ENCODE measurements around the gene AMBRA1. TPM values are rescaled to one million over a fixed set of nuclear protein-coding genes. Genes with fewer than 3 reads are reported as not detected.

The AMBRA1 gene
- total and polyA plus RNA-seq, 8 donors, result 6.8 to 18.7 (median 11.1) TPM

- peak; percentile 42 to 81 (median 74) for ATAC-seq
- TF ChIP-seq CTCF (IDR thresholded peaks at IDR 0.05), result peak; percentile 54 to 76 (median 64)
- Histone ChIP-seq H3K4me3 (no peak overlapping the region), H3K4me1 (peaks cover 0 to 12% (median 4%) of the 10 kb centered on the region in 3 donors), H3K27me3 (no peaks in the 10 kb centered on the region), H3K27ac (no peak overlapping the region), H3K9me3 (no peaks in the 10 kb centered on the region), H3K36me3 (peaks cover 0 to 2% (median 0%) of the 10 kb centered on the region in 3 donors)
- DNase-seq, result peak in 4 of 6 donors; percentile 38 to 63 (median 49)
- intact Hi-C loops (cut with DNase I), result no loop called here
- WGBS, 2 donors, result 55% methylated on average over 5 of the region's 5 CpGs
- no peak for FAIRE-seq
These were observed 56.1 kb downstream of the AMBRA1 start for GRCh38 chr11:46537537-46538295.

GRCh38 chr11:46537121-46537520, 56.7 kb downstream of the AMBRA1 start:
- intact Hi-C loops (cut with DNase I), result no loop called here
- Histone ChIP-seq H3K9me3 (no peaks in the 10 kb centered on the region), H3K36me3 (no peaks in the 10 kb centered on the region), H3K27ac (no peak overlapping the region), H3K4me1 (peaks cover 0 to 6% (median under 1%) of the 10 kb centered on the region in 3 donors), H3K4me3 (no peak overlapping the region), H3K27me3 (no peaks in the 10 kb centered on the region)
- TF ChIP-seq CTCF (IDR thresholded peaks at IDR 0.05), result no peak
- DNase-seq (no peak), FAIRE-seq (no peak), ATAC-seq (no peak)
- 70% methylated on average over 2 of the region's 2 CpGs for WGBS, 2 donors

- WGBS, 2 donors, result 85 to 89% methylated on average over 4 of the region's 4 CpGs
- no peak for ATAC-seq
- Histone ChIP-seq H3K36me3 (no peaks in the 10 kb centered on the region), H3K4me3 (no peak overlapping the region), H3K27me3 (no peaks in the 10 kb centered on the region), H3K9me3 (no peaks in the 10 kb centered on the region), H3K4me1 (no peaks in the 10 kb centered on the region), H3K27ac (no peak overlapping the region)
- no peak for FAIRE-seq
- no peak for TF ChIP-seq CTCF (IDR thresholded peaks at IDR 0.05)
- DNase-seq, result no peak
- intact Hi-C loops (cut with DNase I), result no loop called here
These were observed 58.1 kb downstream of the AMBRA1 start for GRCh38 chr11:46535688-46536087.

DNA sequence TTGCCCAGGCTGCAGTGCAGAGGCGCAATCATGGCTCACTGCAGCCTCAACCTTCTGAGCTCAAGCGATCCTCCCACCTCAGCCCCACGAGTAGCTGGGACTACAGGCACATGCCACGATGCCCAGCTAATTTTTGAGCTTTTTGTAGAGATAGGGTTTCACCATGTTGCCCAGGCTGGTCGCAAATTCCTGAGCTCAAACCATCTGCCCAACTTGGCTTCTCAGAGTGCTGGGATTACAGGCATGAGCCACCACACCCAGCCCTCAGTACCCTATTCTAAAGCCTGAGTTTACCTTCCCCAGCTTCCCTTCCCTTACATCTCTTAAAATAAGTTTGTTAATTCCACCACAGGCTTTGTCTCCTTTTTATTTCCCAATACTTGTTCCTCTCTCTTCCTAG, 59.1 kb downstream of the AMBRA1 start:
- H3K9me3 ChIP-seq, result no peaks in the 10 kb centered on the region
- no peaks in the 10 kb centered on the region for H3K4me1 ChIP-seq
- WGBS, 2 donors, result 89 to 95% methylated on average over 5 of the region's 5 CpGs
- no peak overlapping the region for H3K27ac ChIP-seq
- H3K4me3 ChIP-seq, result no peak overlapping the region
- ATAC-seq (no peak), FAIRE-seq (no peak), DNase-seq (no peak)
- no peaks in the 10 kb centered on the region for H3K27me3 ChIP-seq
- intact Hi-C loops (cut with DNase I), result no loop called here
- TF ChIP-seq CTCF (IDR thresholded peaks at IDR 0.05), result no peak
- H3K36me3 ChIP-seq, result no peaks in the 10 kb centered on the region

- Histone ChIP-seq H3K4me3 (no peak overlapping the region), H3K27ac (no peak overlapping the region), H3K9me3 (no peaks in the 10 kb centered on the region), H3K27me3 (no peaks in the 10 kb centered on the region), H3K36me3 (no peaks in the 10 kb centered on the region), H3K4me1 (no peaks in the 10 kb centered on the region)
- no peak for FAIRE-seq
- 82 to 86% methylated on average over 9 of the region's 9 CpGs for WGBS, 2 donors
- no peak for DNase-seq
- no peak for ATAC-seq
- no peak for TF ChIP-seq CTCF (IDR thresholded peaks at IDR 0.05)
- intact Hi-C loops (cut with DNase I), result no loop called here
These were observed 60.3 kb downstream of the AMBRA1 start for GRCh38 chr11:46533396-46534100.

All from pancreas (tissue), 10 donors.